Stimulated activated naive B cell treated with anti-CD40 and anti-IgM and Interleukin-4, amounts not matched to agents 10 μg/mL and 1 μg/mL and 100 μg/mL, for 72 hours (primary cell): Measurements from ENCODE around the gene TAF1D.

Experiments used
- ATAC-seq, 2 donors: fragments of 150-1000 bp; cut with Tn5 transposase; replicated peaks; 2 replicates each; pipeline ENCODE4 v1.10.0; 2021; ENCODE audit warnings: moderate library complexity in 1 of 2
- DNase-seq: peaks from one replicate; pipeline ENCODE4 v3.0.0; 2021
- H3K27ac Mint-ChIP-seq: one replicate; pipeline ENCODE4 v1.8.0; 2022; ENCODE audit warnings: mild to moderate bottlenecking, mixed read lengths
- H3K27me3 Mint-ChIP-seq, 2 donors: one replicate each; pipeline ENCODE4 v1.8.0; 2022; ENCODE audit warnings: mixed read lengths in 2 of 2
- H3K36me3 Mint-ChIP-seq, 2 donors: one replicate each; pipeline ENCODE4 v1.8.0; 2022; ENCODE audit warnings: mixed read lengths in 2 of 2, mild to moderate bottlenecking in 1 of 2
- H3K4me1 Mint-ChIP-seq, 2 donors: one replicate each; pipeline ENCODE4 v1.8.0; 2022; ENCODE audit warnings: mixed read lengths in 2 of 2, mild to moderate bottlenecking in 1 of 2
- H3K4me3 Mint-ChIP-seq, 2 donors: one replicate each; pipeline ENCODE4 v1.8.0; 2022; ENCODE audit warnings: mild to moderate bottlenecking in 2 of 2, mixed read lengths in 2 of 2, moderate library complexity in 1 of 2
- H3K9me3 Mint-ChIP-seq, 2 donors: one replicate each; pipeline ENCODE4 v1.8.0; 2022; ENCODE audit warnings: mixed read lengths in 2 of 2, mild to moderate bottlenecking in 1 of 2

Gene TAF1D

GRCh38 chr11:93724089-93724488 lies 17.2 kb downstream of the TAF1D start:
- H3K36me3 Mint-ChIP-seq, result peaks cover 29 to 47% of the 10 kb centered on the region in 2 donors

GRCh38 chr11:93720522-93720921 lies 20.8 kb downstream of the TAF1D start:
- H3K4me1 Mint-ChIP-seq, result peaks cover 21 to 36% of the 10 kb centered on the region in 2 donors

More at GRCh38 chr11:93724089-93724488, 17.2 kb downstream of the TAF1D start:
- DNase-seq, result no peak
- no peaks in the 10 kb centered on the region for H3K9me3 Mint-ChIP-seq
- no peak for ATAC-seq
- H3K27ac Mint-ChIP-seq, result no peak overlapping the region
- no peak overlapping the region for H3K4me3 Mint-ChIP-seq
- no peaks in the 10 kb centered on the region for H3K27me3 Mint-ChIP-seq
- H3K4me1 Mint-ChIP-seq, result peaks cover 3% of the 10 kb centered on the region in 2 donors

DNA sequence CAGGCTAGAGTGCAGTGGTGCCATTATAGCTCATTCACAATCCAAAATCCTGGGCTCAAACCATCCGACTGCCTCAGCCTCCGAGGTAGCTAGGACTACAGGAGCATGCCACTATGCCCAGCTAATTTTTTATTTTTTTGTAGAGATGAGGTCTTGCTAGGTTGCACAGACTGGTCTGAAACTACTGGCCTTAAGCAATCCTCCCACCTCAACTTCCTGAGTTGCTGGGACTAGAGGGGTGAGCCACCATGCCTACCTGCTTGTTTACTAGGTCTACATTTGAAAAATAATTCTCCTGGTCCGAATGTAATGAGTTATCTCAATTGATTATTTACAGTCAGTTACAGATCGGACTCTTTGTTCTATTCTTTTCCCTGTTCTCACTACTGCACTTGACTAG lies 22.0 kb downstream of the TAF1D start:
- H3K36me3 Mint-ChIP-seq, result peaks cover 52 to 67% of the 10 kb centered on the region in 2 donors
- peak overlapping the region in 1 of 2 donors; percentile 64 for H3K4me3 Mint-ChIP-seq
- ATAC-seq, result no peak
- DNase-seq, result no peak
- H3K27ac Mint-ChIP-seq, result peak overlapping the region; percentile 47
- peaks cover 6 to 10% of the 10 kb centered on the region in 2 donors for H3K9me3 Mint-ChIP-seq
- no peaks in the 10 kb centered on the region for H3K27me3 Mint-ChIP-seq
- peaks cover 27 to 46% of the 10 kb centered on the region in 2 donors for H3K4me1 Mint-ChIP-seq

More at GRCh38 chr11:93720522-93720921, 20.8 kb downstream of the TAF1D start:
- no peak for DNase-seq
- no peak overlapping the region for H3K4me3 Mint-ChIP-seq
- no peak for ATAC-seq
- no peaks in the 10 kb centered on the region for H3K27me3 Mint-ChIP-seq
- H3K9me3 Mint-ChIP-seq, result peaks cover 6 to 10% of the 10 kb centered on the region in 2 donors
- H3K27ac Mint-ChIP-seq, result peak overlapping the region; percentile 62
- peaks cover 49 to 60% of the 10 kb centered on the region in 2 donors for H3K36me3 Mint-ChIP-seq

GRCh38 chr11:93718057-93718563 lies 23.2 kb downstream of the TAF1D start:
- Mint-ChIP-seq H3K27me3 (no peaks in the 10 kb centered on the region), H3K4me3 (peak overlapping the region; percentile 13 to 58), H3K9me3 (peaks cover 6 to 10% of the 10 kb centered on the region in 2 donors), H3K27ac (peak overlapping the region; percentile 94), H3K36me3 (peaks cover 60 to 78% of the 10 kb centered on the region in 2 donors), H3K4me1 (peaks cover 29 to 52% of the 10 kb centered on the region in 2 donors)
- ATAC-seq (peak; percentile 94 to 95), DNase-seq (peak; percentile 40)

DNA sequence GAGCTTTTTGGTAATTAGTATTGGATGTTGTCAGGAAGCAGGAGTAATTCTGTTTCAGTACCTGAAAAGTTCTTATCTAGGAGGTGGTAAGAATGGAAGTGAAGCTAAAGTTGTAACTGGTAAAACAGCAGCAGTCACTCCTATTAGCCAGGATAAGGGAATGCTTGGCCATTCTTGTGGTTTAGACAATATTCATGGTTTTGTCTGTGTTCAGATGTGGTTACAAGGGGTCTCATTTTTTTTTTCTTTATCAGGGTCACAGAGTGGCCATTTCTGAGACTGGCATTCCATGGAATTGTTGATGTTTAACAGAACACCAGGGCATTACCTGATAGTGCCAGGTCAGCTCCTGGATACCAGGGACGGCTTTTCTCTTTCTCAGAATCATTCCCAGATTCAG lies 23.8 kb downstream of the TAF1D start:
- Mint-ChIP-seq H3K36me3 (peaks cover 60 to 79% of the 10 kb centered on the region in 2 donors), H3K4me3 (no peak overlapping the region), H3K4me1 (peaks cover 32 to 56% of the 10 kb centered on the region in 2 donors), H3K9me3 (peaks cover 6 to 10% of the 10 kb centered on the region in 2 donors), H3K27me3 (no peaks in the 10 kb centered on the region), H3K27ac (peak overlapping the region; percentile 94)
- no peak for DNase-seq
- ATAC-seq, result no peak

- H3K4me1 Mint-ChIP-seq, result peaks cover 32 to 59% of the 10 kb centered on the region in 2 donors
- H3K4me3 Mint-ChIP-seq, result no peak overlapping the region
- no peaks in the 10 kb centered on the region for H3K27me3 Mint-ChIP-seq
- no peak overlapping the region for H3K27ac Mint-ChIP-seq
- peaks cover 64 to 78% of the 10 kb centered on the region in 2 donors for H3K36me3 Mint-ChIP-seq
- peaks cover 9 to 13% of the 10 kb centered on the region in 2 donors for H3K9me3 Mint-ChIP-seq
- ATAC-seq, result no peak
- no peak for DNase-seq
These were observed 25.4 kb downstream of the TAF1D start for GRCh38 chr11:93715797-93716396.

DNA sequence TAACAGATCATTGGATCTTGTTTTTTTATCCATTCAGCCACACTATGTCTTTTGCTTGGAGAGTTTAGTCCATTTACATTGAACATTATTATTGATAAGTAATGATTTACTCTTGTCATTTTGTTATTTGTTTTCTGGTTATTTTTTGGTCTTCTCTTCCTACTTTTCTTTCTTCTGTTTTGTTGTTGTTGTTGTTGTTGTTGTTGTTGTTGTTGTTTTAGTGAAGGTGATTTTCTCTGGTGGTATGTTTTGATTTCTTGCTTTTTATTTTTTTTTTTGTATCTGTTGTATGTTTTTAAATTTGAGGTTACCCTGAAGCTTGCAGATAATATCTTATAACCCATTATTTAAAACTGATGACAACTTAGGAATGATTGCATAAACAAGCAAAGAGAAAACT lies 28.6 kb downstream of the TAF1D start:
- no peak overlapping the region for H3K4me3 Mint-ChIP-seq
- peaks cover 83 to 94% of the 10 kb centered on the region in 2 donors for H3K36me3 Mint-ChIP-seq
- no peak for DNase-seq
- peak overlapping the region; percentile 62 for H3K27ac Mint-ChIP-seq
- peaks cover 27 to 46% of the 10 kb centered on the region in 2 donors for H3K4me1 Mint-ChIP-seq
- no peak for ATAC-seq
- no peaks in the 10 kb centered on the region for H3K27me3 Mint-ChIP-seq
- peaks cover 25 to 26% of the 10 kb centered on the region in 2 donors for H3K9me3 Mint-ChIP-seq

GRCh38 chr11:93710239-93710638 lies 31.1 kb downstream of the TAF1D start:
- peak overlapping the region; percentile 25 for H3K27ac Mint-ChIP-seq
- peaks cover 17 to 33% of the 10 kb centered on the region in 2 donors for H3K4me1 Mint-ChIP-seq
- ATAC-seq (no peak), DNase-seq (no peak)
- peaks cover 73 to 84% of the 10 kb centered on the region in 2 donors for H3K36me3 Mint-ChIP-seq
- H3K4me3 Mint-ChIP-seq, result no peak overlapping the region
- H3K9me3 Mint-ChIP-seq, result peaks cover 19 to 26% of the 10 kb centered on the region in 2 donors
- no peaks in the 10 kb centered on the region for H3K27me3 Mint-ChIP-seq

DNA sequence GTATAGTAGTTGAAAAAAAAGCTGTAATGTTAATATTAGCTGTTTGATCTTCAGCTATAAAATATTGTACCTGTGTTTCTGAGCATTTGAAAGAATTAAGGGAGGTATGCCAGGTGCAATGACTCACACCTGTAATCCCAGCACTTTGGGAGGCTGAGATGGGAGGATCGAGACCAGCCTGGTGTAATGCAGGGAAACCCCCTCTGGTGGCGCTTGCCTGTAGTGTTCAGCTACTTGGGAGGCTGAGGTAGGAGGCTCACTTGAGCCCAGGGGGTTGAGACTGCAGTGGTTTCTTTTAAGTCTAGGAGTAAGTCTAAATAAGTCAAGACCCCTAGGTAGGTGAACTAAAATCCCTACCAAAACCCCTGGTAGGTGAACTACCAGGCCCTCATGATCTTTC lies 37.1 kb downstream of the TAF1D start:
- ATAC-seq, result no peak
- no peak overlapping the region for H3K27ac Mint-ChIP-seq
- no peak for DNase-seq
- H3K9me3 Mint-ChIP-seq, result peaks cover 8% of the 10 kb centered on the region in 2 donors
- H3K27me3 Mint-ChIP-seq, result no peaks in the 10 kb centered on the region
- H3K4me1 Mint-ChIP-seq, result peaks cover 7 to 14% of the 10 kb centered on the region in 2 donors
- H3K36me3 Mint-ChIP-seq, result peaks cover 43 to 63% of the 10 kb centered on the region in 2 donors
- no peak overlapping the region for H3K4me3 Mint-ChIP-seq

- H3K27me3 Mint-ChIP-seq, result no peaks in the 10 kb centered on the region
- H3K36me3 Mint-ChIP-seq, result peaks cover 45 to 71% of the 10 kb centered on the region in 2 donors
- H3K4me3 Mint-ChIP-seq, result no peak overlapping the region
- DNase-seq, result no peak
- H3K9me3 Mint-ChIP-seq, result no peaks in the 10 kb centered on the region
- ATAC-seq, result no peak
- peaks cover 0 to 6% of the 10 kb centered on the region in 2 donors for H3K4me1 Mint-ChIP-seq
- H3K27ac Mint-ChIP-seq, result no peak overlapping the region
These were observed 40.5 kb downstream of the TAF1D start for GRCh38 chr11:93700830-93701229.

DNA sequence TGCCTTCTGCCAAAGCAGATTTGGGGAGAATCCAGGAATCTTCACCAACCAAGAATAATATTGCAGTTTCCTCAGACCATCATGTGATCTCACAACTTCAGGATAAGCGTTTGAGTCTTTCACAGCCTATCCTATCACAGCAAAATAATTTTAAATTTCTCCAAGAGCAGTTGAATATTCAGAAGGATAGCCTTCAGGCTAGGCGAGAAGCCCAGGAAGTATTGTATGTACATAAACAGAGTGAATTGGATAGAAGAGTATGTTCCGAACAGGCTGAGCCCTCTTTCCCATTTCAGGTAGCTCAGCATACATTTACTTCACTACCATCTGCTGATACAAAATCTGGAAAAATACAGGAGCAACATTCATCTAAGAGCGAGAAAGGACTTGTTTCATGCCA lies 43.7 kb downstream of the TAF1D start:
- Mint-ChIP-seq H3K9me3 (no peaks in the 10 kb centered on the region), H3K4me3 (no peak overlapping the region), H3K27ac (no peak overlapping the region), H3K4me1 (no peaks in the 10 kb centered on the region), H3K36me3 (peaks cover 41 to 61% of the 10 kb centered on the region in 2 donors), H3K27me3 (no peaks in the 10 kb centered on the region)
- ATAC-seq (no peak), DNase-seq (no peak)

GRCh38 chr11:93694557-93694956 lies 46.7 kb downstream of the TAF1D start:
- no peak for ATAC-seq
- no peak for DNase-seq
- peaks cover 1 to 2% of the 10 kb centered on the region in 2 donors for H3K4me1 Mint-ChIP-seq
- H3K27me3 Mint-ChIP-seq, result no peaks in the 10 kb centered on the region
- H3K4me3 Mint-ChIP-seq, result no peak overlapping the region
- no peak overlapping the region for H3K27ac Mint-ChIP-seq
- H3K36me3 Mint-ChIP-seq, result peaks cover 40 to 57% of the 10 kb centered on the region in 2 donors
- no peaks in the 10 kb centered on the region for H3K9me3 Mint-ChIP-seq

- H3K4me3 Mint-ChIP-seq, result no peak overlapping the region
- H3K4me1 Mint-ChIP-seq, result peaks cover 6 to 7% of the 10 kb centered on the region in 2 donors
- H3K27me3 Mint-ChIP-seq, result no peaks in the 10 kb centered on the region
- DNase-seq (no peak), ATAC-seq (no peak)
- H3K9me3 Mint-ChIP-seq, result no peaks in the 10 kb centered on the region
- H3K27ac Mint-ChIP-seq, result no peak overlapping the region
- H3K36me3 Mint-ChIP-seq, result peaks cover 40 to 57% of the 10 kb centered on the region in 2 donors
These were observed 47.2 kb downstream of the TAF1D start for GRCh38 chr11:93694109-93694508.

- ATAC-seq, result peak; percentile 95 to 98
- peak; percentile 2 for DNase-seq
- no peaks in the 10 kb centered on the region for H3K27me3 Mint-ChIP-seq
- peaks cover 13 to 15% of the 10 kb centered on the region in 2 donors for H3K4me1 Mint-ChIP-seq
- peak overlapping the region in 1 of 2 donors; percentile 33 for H3K4me3 Mint-ChIP-seq
- H3K27ac Mint-ChIP-seq, result peak overlapping the region; percentile 82
- H3K9me3 Mint-ChIP-seq, result no peaks in the 10 kb centered on the region
- H3K36me3 Mint-ChIP-seq, result peaks cover 43 to 52% of the 10 kb centered on the region in 2 donors
These were observed 52.1 kb downstream of the TAF1D start for GRCh38 chr11:93689240-93689639.

- H3K4me3 Mint-ChIP-seq, result no peak overlapping the region
- peaks cover 54 to 66% of the 10 kb centered on the region in 2 donors for H3K36me3 Mint-ChIP-seq
- H3K27me3 Mint-ChIP-seq, result no peaks in the 10 kb centered on the region
- no peaks in the 10 kb centered on the region for H3K9me3 Mint-ChIP-seq
- DNase-seq, result no peak
- no peak for ATAC-seq
- H3K27ac Mint-ChIP-seq, result no peak overlapping the region
- H3K4me1 Mint-ChIP-seq, result peaks cover 15% of the 10 kb centered on the region in 2 donors
These were observed 54.5 kb downstream of the TAF1D start for GRCh38 chr11:93686812-93687211.
